H9 (cell line): ENCODE data around the gene HLF. TPM values are rescaled to one million over a fixed set of nuclear protein-coding genes. Genes with fewer than 3 reads are reported as not detected.
A peak's percentile ranks its signal among the peaks of the same experiment; 100 is the strongest.

ENCODE experiments used
- DNase-seq: peaks from one replicate; pipeline ENCODE4 v3.0.0-alpha.2; 2017
- H2AFZ ChIP-seq: one replicate; pipeline ENCODE4 v1.6.1; 2013; ENCODE audit warnings: mild to moderate bottlenecking, low read length, control low read depth, moderate library complexity
- H2AK5ac ChIP-seq: 2 replicates; pipeline ENCODE4 v1.6.1; 2013; ENCODE audit warnings: low read length, control low read depth, mixed read lengths; ENCODE audit not compliant: insufficient read length
- H2BK120ac ChIP-seq: one replicate; pipeline ENCODE4 v1.6.1; 2013; ENCODE audit warnings: low read depth, mild to moderate bottlenecking, low read length, control low read depth, inconsistent platforms; ENCODE audit not compliant: poor library complexity, severe bottlenecking
- H2BK12ac ChIP-seq: 2 replicates; pipeline ENCODE4 v1.6.1; 2013; ENCODE audit warnings: low read length, control low read depth, mixed read lengths, low read depth; ENCODE audit not compliant: insufficient read length
- H2BK15ac ChIP-seq: 2 replicates; pipeline ENCODE4 v1.6.1; 2013; ENCODE audit warnings: low read depth, low read length, control low read depth
- H2BK20ac ChIP-seq: one replicate; pipeline ENCODE4 v1.6.1; 2013; ENCODE audit warnings: low read depth, mild to moderate bottlenecking, low read length, control low read depth, inconsistent platforms; ENCODE audit not compliant: poor library complexity, severe bottlenecking
- H2BK5ac ChIP-seq: 2 replicates; pipeline ENCODE4 v1.6.1; 2013; ENCODE audit warnings: low read length, control low read depth, mixed read lengths; ENCODE audit not compliant: insufficient read length
- H3K14ac ChIP-seq: 2 replicates; pipeline ENCODE4 v1.6.1; 2013; ENCODE audit warnings: low read length, control low read depth; ENCODE audit not compliant: insufficient read depth
- H3K18ac ChIP-seq: 2 replicates; pipeline ENCODE4 v1.6.1; 2013; ENCODE audit warnings: low read depth, mild to moderate bottlenecking, mixed read lengths, low read length, control low read depth; ENCODE audit not compliant: insufficient read length
- H3K23ac ChIP-seq: 2 replicates; pipeline ENCODE4 v1.6.1; 2013; ENCODE audit warnings: low read length, control low read depth, mixed read lengths, low read depth; ENCODE audit not compliant: insufficient read length
- H3K23me2 ChIP-seq: 2 replicates; pipeline ENCODE4 v1.6.1; 2013; ENCODE audit warnings: low read depth, mild to moderate bottlenecking, mixed read lengths, low read length, control low read depth; ENCODE audit not compliant: insufficient read length, poor library complexity, severe bottlenecking
- H3K27ac ChIP-seq: 2 replicates; pipeline ENCODE4 v1.5.1; 2013; ENCODE audit warnings: low read length, control low read depth, mixed read lengths, low read depth; ENCODE audit not compliant: insufficient read length
- H3K27me3 ChIP-seq: 2 replicates; pipeline ENCODE4 v1.6.1; 2013; ENCODE audit warnings: low read length, control low read depth, inconsistent platforms; ENCODE audit not compliant: insufficient read depth
- H3K4ac ChIP-seq: 2 replicates; pipeline ENCODE4 v1.6.1; 2013; ENCODE audit warnings: low read depth, mild to moderate bottlenecking, control low read depth, inconsistent platforms, low read length, moderate library complexity
- H3K4me1 ChIP-seq: 2 replicates; pipeline ENCODE4 v1.6.1; 2013; ENCODE audit warnings: low read length, control low read depth, inconsistent platforms; ENCODE audit not compliant: insufficient read depth
- H3K4me2 ChIP-seq: 2 replicates; pipeline ENCODE4 v1.6.1; 2013; ENCODE audit warnings: low read length, control low read depth, mixed read lengths; ENCODE audit not compliant: insufficient read length, insufficient read depth
- H3K56ac ChIP-seq: 2 replicates; pipeline ENCODE4 v1.6.1; 2013; ENCODE audit warnings: low read depth, mild to moderate bottlenecking, mixed read lengths, low read length, control low read depth; ENCODE audit not compliant: insufficient read length
- H3K79me1 ChIP-seq: 2 replicates; pipeline ENCODE4 v1.6.1; 2013; ENCODE audit warnings: low read depth, mild to moderate bottlenecking, moderate library complexity, low read length, control low read depth, inconsistent platforms; ENCODE audit not compliant: insufficient read depth, poor library complexity, severe bottlenecking
- H3K79me2 ChIP-seq: 2 replicates; pipeline ENCODE4 v1.6.1; 2013; ENCODE audit warnings: low read length, control low read depth, inconsistent platforms; ENCODE audit not compliant: insufficient read depth
- H3K9ac ChIP-seq: 2 replicates; pipeline ENCODE4 v1.6.1; 2013; ENCODE audit warnings: low read length, control low read depth, mixed read lengths; ENCODE audit not compliant: insufficient read length; ENCODE audit errors: extremely low read depth
- H3K9me3 ChIP-seq: one replicate; pipeline ENCODE4 v1.6.1; 2013; ENCODE audit warnings: low read depth, low read length, inconsistent platforms; ENCODE audit not compliant: control insufficient read depth
- H3T11ph ChIP-seq: one replicate; pipeline ENCODE4 v1.6.1; 2013; ENCODE audit warnings: mild to moderate bottlenecking, low read length, control low read depth, inconsistent platforms
- H4K20me1 ChIP-seq: one replicate; pipeline ENCODE4 v1.6.1; 2013; ENCODE audit not compliant: control insufficient read depth, insufficient read length, insufficient read depth
- H4K5ac ChIP-seq: 2 replicates; pipeline ENCODE4 v1.6.1; 2013; ENCODE audit warnings: low read depth, mild to moderate bottlenecking, mixed read lengths, low read length, control low read depth; ENCODE audit not compliant: insufficient read length
- H4K8ac ChIP-seq: replicated peaks from 2 replicates; pipeline ENCODE4 v1.6.1; 2013; ENCODE audit warnings: low read length, control low read depth, mixed read lengths, low read depth; ENCODE audit not compliant: insufficient read length
- H4K91ac ChIP-seq: 2 replicates; pipeline ENCODE4 v1.6.1; 2013; ENCODE audit warnings: low read depth, mild to moderate bottlenecking, moderate library complexity, mixed read lengths, low read length, control low read depth; ENCODE audit not compliant: insufficient read length
- H3K27ac Mint-ChIP-seq, 3 experiments: 2 replicates in 2 of 3; 3 replicates in 1 of 3; pipeline ENCODE4 v1.8.0; 2020 to 2021; ENCODE audit warnings: mixed read lengths in 3 of 3, mild to moderate bottlenecking in 1 of 3, moderate library complexity in 1 of 3
- H3K27me3 Mint-ChIP-seq: 2 replicates; pipeline ENCODE4 v1.8.0; 2021; ENCODE audit warnings: low read depth, mild to moderate bottlenecking, moderate library complexity, mixed read lengths
- H3K36me3 Mint-ChIP-seq, 3 experiments: 2 replicates in 2 of 3; 3 replicates in 1 of 3; pipeline ENCODE4 v1.8.0; 2020 to 2021; ENCODE audit warnings: low read depth in 3 of 3, mixed read lengths in 3 of 3; ENCODE audit not compliant: insufficient read depth in 1 of 3
- H3K4me1 Mint-ChIP-seq, 2 experiments: 2 replicates each; pipeline ENCODE4 v1.8.0; 2020; ENCODE audit warnings: mixed read lengths in 2 of 2
- H3K4me3 Mint-ChIP-seq, 2 experiments: 2 replicates in 1 of 2; 3 replicates in 1 of 2; pipeline ENCODE4 v1.8.0; 2020 to 2021; ENCODE audit warnings: mild to moderate bottlenecking in 2 of 2, mixed read lengths in 2 of 2, moderate library complexity in 1 of 2
- H3K9me3 Mint-ChIP-seq, 2 experiments: 2 replicates in 1 of 2; 3 replicates in 1 of 2; pipeline ENCODE4 v1.8.0; 2020; ENCODE audit warnings: mild to moderate bottlenecking in 2 of 2, mixed read lengths in 2 of 2, moderate library complexity in 1 of 2
- WGBS: extraction: QIAGEN DNeasy Blood & Tissue Kit; methylation state at CpG from one replicate; pipeline ENCODE4 v1.1.7; 2013; ENCODE audit warnings: missing lambda C conversion rate, low lambda C conversion rate, mixed read lengths; ENCODE audit not compliant: insufficient read length; ENCODE audit errors: extremely low coverage; 5-methylcytosine and 5-hydroxymethylcytosine counted together
- total RNA-seq: library from RNA; stranded (reverse); gene quantifications from 2 replicates; pipeline ENCODE4 v1.2.1, GENCODE V29; 2021
- TF ChIP-seq, protein P1 (sequence below): fragments of 200-600 bp; sonication (generic); conservative IDR thresholded peaks from 3 replicates; pipeline ENCODE4 v1.8.0; 2021; ENCODE audit warnings: antibody characterized with exemption, mild to moderate bottlenecking

Gene HLF
- total RNA-seq, 1 experiment from 2014 or later, result 0.17 TPM

DNA sequence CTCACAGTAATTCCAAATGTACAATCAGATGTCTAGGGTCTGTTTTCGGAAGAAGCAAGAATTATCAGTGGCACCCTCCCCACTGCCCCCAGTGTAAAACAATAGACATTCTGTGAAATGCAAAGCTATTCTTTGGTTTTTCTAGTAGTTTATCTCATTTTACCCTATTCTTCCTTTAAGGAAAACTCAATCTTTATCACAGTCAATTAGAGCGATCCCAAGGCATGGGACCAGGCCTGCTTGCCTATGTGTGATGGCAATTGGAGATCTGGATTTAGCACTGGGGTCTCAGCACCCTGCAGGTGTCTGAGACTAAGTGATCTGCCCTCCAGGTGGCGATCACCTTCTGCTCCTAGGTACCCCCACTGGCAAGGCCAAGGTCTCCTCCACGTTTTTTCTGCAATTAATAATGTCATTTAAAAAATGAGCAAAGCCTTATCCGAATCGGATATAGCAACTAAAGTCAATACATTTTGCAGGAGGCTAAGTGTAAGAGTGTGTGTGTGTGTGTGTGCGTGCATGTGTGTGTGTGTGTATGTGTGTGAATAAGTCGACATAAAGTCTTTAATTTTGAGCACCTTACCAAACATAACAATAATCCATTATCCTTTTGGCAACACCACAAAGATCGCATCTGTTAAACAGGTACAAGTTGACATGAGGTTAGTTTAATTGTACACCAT lies 59.7 kb downstream of the HLF start:
- H2BK120ac ChIP-seq, result no peak overlapping the region
- H3K27ac ChIP-seq, result no peak overlapping the region
- no CpG with 5 or more reads among the region's 9 CpGs for WGBS
- H3K4me1 ChIP-seq, result no peaks in the 10 kb centered on the region
- H3K27me3 ChIP-seq, result no peaks in the 10 kb centered on the region
- no peak overlapping the region for H3T11ph ChIP-seq
- Mint-ChIP-seq H3K27me3 (no peaks in the 10 kb centered on the region; the same call in none of the 2 replicates), H3K9me3 (peaks cover 0 to 5% of the 10 kb centered on the region in 2 experiments; a peak in 2 of 5 replicates), H3K4me1 (no peaks in the 10 kb centered on the region), H3K36me3 (no peaks in the 10 kb centered on the region), H3K27ac (no peak overlapping the region), H3K4me3 (no peak overlapping the region)
- no peak overlapping the region for H2BK12ac ChIP-seq
- H4K8ac ChIP-seq, result no peak overlapping the region
- H4K5ac ChIP-seq, result no peak overlapping the region
- no peak overlapping the region for H2BK15ac ChIP-seq
- H3K56ac ChIP-seq, result no peak overlapping the region
- H3K79me2 ChIP-seq, result no peaks in the 10 kb centered on the region
- H3K23ac ChIP-seq, result no peak overlapping the region
- H3K23me2 ChIP-seq, result no peaks in the 10 kb centered on the region
- H2BK20ac ChIP-seq, result no peak overlapping the region
- no peaks in the 10 kb centered on the region for H3K79me1 ChIP-seq
- H3K14ac ChIP-seq, result no peak overlapping the region
- no peak overlapping the region for H3K4ac ChIP-seq
- H3K9ac ChIP-seq, result no peak overlapping the region
- H4K20me1 ChIP-seq, result no peaks in the 10 kb centered on the region
- H2BK5ac ChIP-seq, result no peak overlapping the region
- H4K91ac ChIP-seq, result no peak overlapping the region
- H2AK5ac ChIP-seq, result no peak overlapping the region
- H3K4me2 ChIP-seq, result no peak overlapping the region
- TF ChIP-seq, protein P1, sequence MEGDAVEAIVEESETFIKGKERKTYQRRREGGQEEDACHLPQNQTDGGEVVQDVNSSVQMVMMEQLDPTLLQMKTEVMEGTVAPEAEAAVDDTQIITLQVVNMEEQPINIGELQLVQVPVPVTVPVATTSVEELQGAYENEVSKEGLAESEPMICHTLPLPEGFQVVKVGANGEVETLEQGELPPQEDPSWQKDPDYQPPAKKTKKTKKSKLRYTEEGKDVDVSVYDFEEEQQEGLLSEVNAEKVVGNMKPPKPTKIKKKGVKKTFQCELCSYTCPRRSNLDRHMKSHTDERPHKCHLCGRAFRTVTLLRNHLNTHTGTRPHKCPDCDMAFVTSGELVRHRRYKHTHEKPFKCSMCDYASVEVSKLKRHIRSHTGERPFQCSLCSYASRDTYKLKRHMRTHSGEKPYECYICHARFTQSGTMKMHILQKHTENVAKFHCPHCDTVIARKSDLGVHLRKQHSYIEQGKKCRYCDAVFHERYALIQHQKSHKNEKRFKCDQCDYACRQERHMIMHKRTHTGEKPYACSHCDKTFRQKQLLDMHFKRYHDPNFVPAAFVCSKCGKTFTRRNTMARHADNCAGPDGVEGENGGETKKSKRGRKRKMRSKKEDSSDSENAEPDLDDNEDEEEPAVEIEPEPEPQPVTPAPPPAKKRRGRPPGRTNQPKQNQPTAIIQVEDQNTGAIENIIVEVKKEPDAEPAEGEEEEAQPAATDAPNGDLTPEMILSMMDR, result peak; percentile 39; the same call in 2 of the 3 replicates
- H3K18ac ChIP-seq, result no peak overlapping the region
- no peaks in the 10 kb centered on the region for H3K9me3 ChIP-seq
- no peak overlapping the region for H2AFZ ChIP-seq
- no peak for DNase-seq
